PFSK-1 (cell line): Measurements from ENCODE around the gene CDH1.

Experiments
- FOXP2 ChIP-seq: optimal IDR thresholded peaks from 2 replicates; pipeline ENCODE3; 2011; ENCODE audit warnings: borderline replicate concordance, control low read depth, inconsistent platforms; ENCODE audit not compliant: insufficient read depth; ENCODE audit errors: extremely low read length, extremely low read depth
- POLR2AphosphoS5 ChIP-seq: IDR thresholded peaks from 2 replicates; pipeline ENCODE4 v1.6.1; 2012; ENCODE audit warnings: low read depth, mild to moderate bottlenecking, control low read depth, low read length, moderate library complexity
- SIN3A ChIP-seq: IDR thresholded peaks from 2 replicates; pipeline ENCODE4 v1.6.1; 2012; ENCODE audit warnings: mild to moderate bottlenecking, low read length, moderate library complexity, borderline replicate concordance; ENCODE audit not compliant: insufficient read depth
- TAF1 ChIP-seq: IDR thresholded peaks from 2 replicates; pipeline ENCODE4 v1.6.1; 2012; ENCODE audit warnings: low read length, control low read depth, borderline replicate concordance; ENCODE audit not compliant: insufficient read depth
- TF ChIP-seq, protein P1 (sequence below), 2 experiments: IDR thresholded peaks; 2 replicates each; pipeline versions ENCODE4 v1.6.1 to v1.8.0; 2011 to 2012; ENCODE audit warnings: low read depth in 2 of 2, low read length in 2 of 2, control low read depth in 1 of 2, inconsistent platforms in 1 of 2, mild to moderate bottlenecking in 1 of 2, moderate library complexity in 1 of 2; ENCODE audit not compliant: insufficient read depth in 1 of 2

The CDH1 gene

DNA sequence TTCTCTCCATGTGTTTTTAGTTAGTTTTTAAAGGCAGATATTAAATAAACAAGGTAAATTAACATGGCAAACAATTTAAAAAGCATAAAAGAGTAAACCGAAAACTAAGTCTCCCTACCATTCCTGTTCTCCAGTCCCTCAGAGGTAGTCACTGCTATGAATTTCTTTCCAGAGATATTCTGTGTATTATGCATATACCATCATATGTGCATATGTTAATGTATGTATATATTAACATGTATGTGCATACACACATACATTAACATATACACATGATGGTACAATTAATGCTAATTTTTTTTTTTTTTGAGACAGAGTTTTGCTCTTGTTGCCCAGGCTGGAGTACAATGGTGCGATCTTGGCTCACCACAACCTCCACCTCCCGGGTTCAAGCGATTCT, 138.8 kb downstream of the CDH1 start:
- TF ChIP-seq SIN3A (no peak), TAF1 (no peak), POLR2AphosphoS5 (no peak), FOXP2 (no peak)
- TF ChIP-seq, protein P1, sequence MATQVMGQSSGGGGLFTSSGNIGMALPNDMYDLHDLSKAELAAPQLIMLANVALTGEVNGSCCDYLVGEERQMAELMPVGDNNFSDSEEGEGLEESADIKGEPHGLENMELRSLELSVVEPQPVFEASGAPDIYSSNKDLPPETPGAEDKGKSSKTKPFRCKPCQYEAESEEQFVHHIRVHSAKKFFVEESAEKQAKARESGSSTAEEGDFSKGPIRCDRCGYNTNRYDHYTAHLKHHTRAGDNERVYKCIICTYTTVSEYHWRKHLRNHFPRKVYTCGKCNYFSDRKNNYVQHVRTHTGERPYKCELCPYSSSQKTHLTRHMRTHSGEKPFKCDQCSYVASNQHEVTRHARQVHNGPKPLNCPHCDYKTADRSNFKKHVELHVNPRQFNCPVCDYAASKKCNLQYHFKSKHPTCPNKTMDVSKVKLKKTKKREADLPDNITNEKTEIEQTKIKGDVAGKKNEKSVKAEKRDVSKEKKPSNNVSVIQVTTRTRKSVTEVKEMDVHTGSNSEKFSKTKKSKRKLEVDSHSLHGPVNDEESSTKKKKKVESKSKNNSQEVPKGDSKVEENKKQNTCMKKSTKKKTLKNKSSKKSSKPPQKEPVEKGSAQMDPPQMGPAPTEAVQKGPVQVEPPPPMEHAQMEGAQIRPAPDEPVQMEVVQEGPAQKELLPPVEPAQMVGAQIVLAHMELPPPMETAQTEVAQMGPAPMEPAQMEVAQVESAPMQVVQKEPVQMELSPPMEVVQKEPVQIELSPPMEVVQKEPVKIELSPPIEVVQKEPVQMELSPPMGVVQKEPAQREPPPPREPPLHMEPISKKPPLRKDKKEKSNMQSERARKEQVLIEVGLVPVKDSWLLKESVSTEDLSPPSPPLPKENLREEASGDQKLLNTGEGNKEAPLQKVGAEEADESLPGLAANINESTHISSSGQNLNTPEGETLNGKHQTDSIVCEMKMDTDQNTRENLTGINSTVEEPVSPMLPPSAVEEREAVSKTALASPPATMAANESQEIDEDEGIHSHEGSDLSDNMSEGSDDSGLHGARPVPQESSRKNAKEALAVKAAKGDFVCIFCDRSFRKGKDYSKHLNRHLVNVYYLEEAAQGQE (IDR thresholded peaks at IDR 0.05; ENCODE audit: insufficient read depth in 1 of 2, low read depth in 2 of 2, low read length in 2 of 2): no peak

GRCh38 chr16:68883685-68884084, 146.6 kb downstream of the CDH1 start:
- TF ChIP-seq SIN3A (no peak), TAF1 (no peak), POLR2AphosphoS5 (no peak)
- TF ChIP-seq, protein P1 (IDR thresholded peaks at IDR 0.05; ENCODE audit: insufficient read depth in 1 of 2, low read depth in 2 of 2, low read length in 2 of 2): no peak

GRCh38 chr16:68884401-68884800, 147.3 kb downstream of the CDH1 start:
- no peak for TF ChIP-seq SIN3A
- TF ChIP-seq TAF1: no peak
- TF ChIP-seq, protein P1 (IDR thresholded peaks at IDR 0.05; ENCODE audit: insufficient read depth in 1 of 2, low read depth in 2 of 2, low read length in 2 of 2): no peak
- TF ChIP-seq FOXP2: no peak
- no peak for TF ChIP-seq POLR2AphosphoS5
